Body of pancreas (tissue), 4 donors: ENCODE measurements around the gene FAIM. TPM values are rescaled to one million over a fixed set of nuclear protein-coding genes. Genes with fewer than 3 reads are reported as not detected.
"Not testable (repeated sequence)": the region's sequence is repeated elsewhere in the genome, so short reads cannot be mapped to it uniquely, and the experiment has no call there.

Source experiments
- ATAC-seq: fragments of 150-250 bp; one replicate; pipeline ENCODE4 v1.9.1; 2016
- DNase-seq, 4 donors: peaks; one replicate each; pipeline ENCODE4 v3.0.0-alpha.2; 2019
- H3K27ac ChIP-seq, 4 donors: fragments of 200-600 bp; sonication (generic); 1 replicate in 3 of 4; 2 replicates in 1 of 4; pipeline versions ENCODE4 v1.5.1 to v1.6.1; 2016 to 2019; ENCODE audit warnings: mild to moderate bottlenecking in 1 of 4, mixed read lengths in 1 of 4, moderate library complexity in 1 of 4
- H3K27me3 ChIP-seq, 2 donors: fragments of 200-600 bp; sonication (generic); one replicate each; pipeline ENCODE4 v1.6.0; 2016; ENCODE audit warnings: mild to moderate bottlenecking in 1 of 2
- H3K36me3 ChIP-seq, 2 donors: fragments of 200-600 bp; sonication (generic); replicated peaks in 1 of 2; 2 replicates each; pipeline ENCODE4 v1.5.1; 2016; ENCODE audit warnings: low read depth in 2 of 2; ENCODE audit not compliant: insufficient read depth in 1 of 2
- H3K4me1 ChIP-seq: fragments of 200-600 bp; sonication (generic); one replicate; pipeline ENCODE4 v1.6.0; 2016
- H3K4me3 ChIP-seq, 2 donors: fragments of 200-600 bp; sonication (generic); 1 replicate in 1 of 2; 2 replicates in 1 of 2; pipeline ENCODE4 v1.5.1; 2016 to 2019
- H3K9me3 ChIP-seq, 3 donors: fragments of 200-600 bp; sonication (generic); 1 replicate in 2 of 3; 2 replicates in 1 of 3; pipeline ENCODE4 v1.5.1; 2016
- CTCF ChIP-seq, 7 experiments: fragments of 450-650 bp in 4 of 7; fragments of 200-600 bp in 3 of 7; sonication (generic) in 3 of 7; IDR thresholded peaks; one replicate each; pipeline ENCODE4 v1.5.1; 2016 to 2019; ENCODE audit warnings: antibody characterized with exemption in 7 of 7
- POLR2A ChIP-seq, 3 donors: fragments of 450-650 bp; IDR thresholded peaks; one replicate each; pipeline ENCODE4 v1.6.1; 2016; ENCODE audit warnings: antibody characterized with exemption in 3 of 3, mild to moderate bottlenecking in 2 of 3
- WGBS, 2 donors: methylation state at CpG; one replicate each; pipeline ENCODE4 v1.1.5; 2017; 5-methylcytosine and 5-hydroxymethylcytosine counted together
- intact Hi-C: fragments of 100-400 bp; cut with DNase I; formaldehyde crosslinking; loops from one replicate; pipeline ENCODE4 v1.15.1; 2023
- total RNA-seq, 2 donors: library from RNA; depleted of rRNA; stranded (reverse); fragments of >200 nt; gene quantifications; one replicate each; pipeline ENCODE4 v1.1.0, GENCODE V29; 2016

Gene FAIM
- total RNA-seq, 2 donors from 2014 or later, result 29.3 to 34.0 TPM

GRCh38 chr3:138675393-138675792, 66.8 kb downstream of the FAIM start:
- ATAC-seq (no peak), DNase-seq (no peak)
- intact Hi-C loops, result no loop called here
- no peak overlapping the region for H3K4me3 ChIP-seq
- no peak for TF ChIP-seq CTCF (IDR thresholded peaks at IDR 0.05)
- no peak for TF ChIP-seq POLR2A (IDR thresholded peaks at IDR 0.05)
- no peak overlapping the region for H3K27ac ChIP-seq
- H3K27me3 ChIP-seq, result no peaks in the 10 kb centered on the region
- no peaks in the 10 kb centered on the region for H3K36me3 ChIP-seq
- WGBS, 2 donors, result 92 to 97% methylated on average over 1 of the region's 1 CpG
- no peaks in the 10 kb centered on the region for H3K9me3 ChIP-seq
- H3K4me1 ChIP-seq, result peaks cover 40% of the 10 kb centered on the region

- Histone ChIP-seq H3K4me1 (peaks cover 33% of the 10 kb centered on the region), H3K36me3 (no peaks in the 10 kb centered on the region), H3K27me3 (no peaks in the 10 kb centered on the region), H3K27ac (no peak overlapping the region), H3K9me3 (no peaks in the 10 kb centered on the region), H3K4me3 (no peak overlapping the region)
- WGBS, 2 donors, result 90 to 100% methylated on average over 1 of the region's 1 CpG
- DNase-seq, result no peak
- TF ChIP-seq CTCF (IDR thresholded peaks at IDR 0.05) (no peak), POLR2A (IDR thresholded peaks at IDR 0.05) (no peak)
- intact Hi-C loops, result no loop called here
- no peak for ATAC-seq
Measured at GRCh38 chr3:138678086-138678485, 69.5 kb downstream of the FAIM start.

- no peaks in the 10 kb centered on the region for H3K27me3 ChIP-seq
- peaks cover 33% of the 10 kb centered on the region for H3K4me1 ChIP-seq
- intact Hi-C loops, result no loop called here
- H3K36me3 ChIP-seq, result no peaks in the 10 kb centered on the region
- H3K4me3 ChIP-seq, result no peak overlapping the region
- peak overlapping the region in 2 of 4 donors; percentile 39 for H3K27ac ChIP-seq
- ATAC-seq (no peak), DNase-seq (no peak)
- no peaks in the 10 kb centered on the region for H3K9me3 ChIP-seq
- 73 to 76% methylated on average over 5 of the region's 5 CpGs for WGBS, 2 donors
- no peak for TF ChIP-seq POLR2A (IDR thresholded peaks at IDR 0.05)
- no peak for TF ChIP-seq CTCF (IDR thresholded peaks at IDR 0.05)
Measured at GRCh38 chr3:138678874-138679392, 70.4 kb downstream of the FAIM start.

GRCh38 chr3:138680974-138681373, 72.4 kb downstream of the FAIM start:
- H3K4me1 ChIP-seq, result peaks cover 48% of the 10 kb centered on the region
- H3K4me3 ChIP-seq, H3K36me3 ChIP-seq, H3K9me3 ChIP-seq, H3K27me3 ChIP-seq, DNase-seq, ATAC-seq: not testable (repeated sequence)
- WGBS, 2 donors, result 78 to 89% methylated on average over 6 of the region's 6 CpGs
- H3K27ac ChIP-seq, result peak overlapping the region in 3 of 4 donors; percentile 71 to 80 (median 77)
- intact Hi-C loops, result loop anchor here (10.0 kb wide), 1 partner anchor 66 kb away; no protein-coding TSS in a partner anchor

- WGBS, 2 donors, result 46 to 47% methylated on average over 5 of the region's 5 CpGs
- H3K27me3 ChIP-seq, result no peaks in the 10 kb centered on the region
- DNase-seq (no peak), ATAC-seq (no peak)
- no peaks in the 10 kb centered on the region for H3K9me3 ChIP-seq
- intact Hi-C loops, result loop anchor here (10.0 kb wide), 1 partner anchor 67 kb away; no protein-coding TSS in a partner anchor
- TF ChIP-seq POLR2A (IDR thresholded peaks at IDR 0.05) (no peak), CTCF (IDR thresholded peaks at IDR 0.05) (no peak)
- H3K27ac ChIP-seq, result peak overlapping the region; percentile 64 to 80 (median 74)
- H3K36me3 ChIP-seq, result no peaks in the 10 kb centered on the region
- peaks cover 54% of the 10 kb centered on the region for H3K4me1 ChIP-seq
- H3K4me3 ChIP-seq, result no peak overlapping the region
Measured at GRCh38 chr3:138681463-138682220, 73.1 kb downstream of the FAIM start.
